Hematopoietic multipotent progenitor cell treated with erythropoietin and hydrocortisone succinate and interleukin-3 and kit ligand, for 4 days (in vitro differentiated cells): ENCODE measurements around the gene RNASE13.
"Not testable (repeated sequence)": the region's sequence is repeated elsewhere in the genome, so short reads cannot be mapped to it uniquely, and the experiment has no call there.

Source experiments
- DNase-seq: peaks from one replicate; pipeline ENCODE4 v3.0.0-alpha.2; 2015

The RNASE13 gene

GRCh38 chr14:21040941-21041340 is 6.3 kb upstream of the RNASE13 start:
- not testable (repeated sequence) for DNase-seq

DNA sequence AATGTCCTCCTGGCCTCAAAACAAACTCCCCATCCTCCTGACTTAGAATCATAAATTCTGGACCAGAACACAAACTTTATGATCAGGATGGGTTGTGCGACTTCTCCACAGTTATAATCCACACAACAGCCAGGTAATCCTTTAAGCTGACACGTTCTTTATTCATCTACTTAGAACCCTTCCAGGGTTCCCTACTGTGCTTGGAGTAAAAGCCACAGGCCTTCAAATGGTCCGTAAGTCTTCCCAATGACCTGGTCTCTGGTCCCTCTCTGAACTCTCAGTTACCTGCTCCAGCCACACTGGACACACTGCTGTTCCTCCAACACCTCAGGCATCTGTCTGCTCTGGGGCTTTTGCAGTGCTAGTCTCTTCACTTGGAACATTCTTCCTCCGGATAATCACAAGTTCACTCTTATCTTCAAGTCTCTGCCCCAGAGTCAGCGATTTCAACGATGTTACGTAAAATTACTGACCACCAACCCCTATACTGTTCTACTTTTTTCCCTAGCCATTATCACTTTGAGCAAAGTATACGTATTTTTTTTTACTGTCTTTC is 5.8 kb upstream of the RNASE13 start:
- DNase-seq = peak; percentile 33

DNA sequence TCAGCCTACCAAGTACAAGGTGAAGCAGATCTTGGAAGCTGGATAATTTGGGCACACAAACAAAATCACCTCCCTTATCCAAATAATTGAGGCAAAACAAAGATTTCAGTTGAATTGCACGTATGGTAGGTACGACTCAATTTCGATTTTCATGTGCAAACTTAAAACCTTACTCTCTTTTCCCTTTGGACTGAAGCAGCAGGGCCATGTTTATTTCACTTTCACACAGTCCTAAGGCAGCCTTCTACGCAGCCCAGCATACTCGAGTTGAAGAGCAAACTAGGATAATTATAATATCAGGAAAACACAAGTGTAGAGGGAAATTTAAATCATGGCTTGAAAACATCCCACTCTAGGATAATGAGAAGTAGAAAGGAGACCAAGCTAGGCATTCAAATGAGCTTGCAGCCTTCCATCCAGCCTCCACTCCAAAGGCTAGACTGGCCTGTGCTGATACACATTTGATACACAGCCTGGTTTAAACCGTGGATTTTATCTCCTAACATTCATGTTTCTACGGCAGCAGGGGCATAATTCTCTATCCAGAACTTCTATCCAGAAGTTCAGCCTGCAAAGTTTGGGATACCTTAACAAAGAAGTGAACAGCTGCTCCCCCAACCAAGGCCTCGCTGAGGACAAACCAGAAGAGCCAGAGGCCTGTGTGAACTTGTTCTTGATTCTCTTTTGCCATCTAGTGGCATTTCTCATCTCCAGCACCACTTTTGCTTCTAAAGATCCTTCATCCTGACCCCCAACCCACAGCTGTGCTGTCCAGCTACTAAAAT is 5.2 kb upstream of the RNASE13 start:
- DNase-seq = peak; percentile 85

DNA sequence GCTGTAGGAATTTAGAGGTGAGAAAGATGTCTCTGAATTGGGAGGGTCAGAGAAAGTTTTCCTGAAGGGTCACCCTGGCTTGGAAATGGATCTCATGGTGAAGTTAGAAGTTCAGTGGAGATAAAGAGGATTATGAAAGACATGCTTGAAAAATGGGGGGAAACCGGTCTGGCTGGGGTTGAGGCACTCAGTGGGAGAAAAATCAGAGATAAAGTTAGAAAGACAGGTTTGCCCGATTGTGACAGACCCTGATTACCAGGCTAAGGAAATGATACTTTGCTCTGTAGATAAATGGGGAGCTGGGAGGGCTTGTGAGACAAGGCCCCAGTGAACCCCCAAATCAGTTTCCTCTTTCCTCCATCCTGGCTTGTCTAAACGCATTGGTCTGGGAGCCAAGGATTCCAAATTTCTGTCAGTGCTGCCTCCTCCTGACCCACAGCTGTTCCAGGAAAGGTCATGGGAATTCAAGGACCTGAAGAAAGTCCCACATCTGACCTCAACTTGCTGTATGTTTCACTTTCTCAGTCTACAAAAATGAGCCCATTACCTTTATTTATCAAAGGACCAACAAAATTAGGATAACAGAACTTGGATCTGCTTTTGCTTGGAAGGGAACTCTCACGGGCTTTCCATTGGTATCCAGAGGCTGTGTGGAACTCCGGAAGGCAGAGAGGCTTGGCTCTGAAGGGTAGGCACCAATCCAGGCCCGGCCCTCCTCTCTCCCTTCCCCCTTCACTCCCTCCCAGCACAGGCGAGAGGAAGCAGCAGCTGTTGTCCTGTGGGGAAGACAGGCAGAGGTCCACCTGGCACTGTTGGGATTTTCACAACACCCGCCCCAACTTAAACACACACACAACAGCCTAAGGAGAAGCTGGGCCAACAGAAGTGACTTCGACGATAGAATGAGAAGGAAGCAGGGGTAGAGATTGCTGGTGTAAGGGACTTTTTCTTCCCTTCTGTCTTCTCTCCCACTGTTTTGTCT is 4.1 kb upstream of the RNASE13 start:
- DNase-seq = no peak

GRCh38 chr14:21037156-21037555 is 2.5 kb upstream of the RNASE13 start:
- no peak for DNase-seq

GRCh38 chr14:21036751-21037150 is 2.1 kb upstream of the RNASE13 start:
- DNase-seq = no peak

GRCh38 chr14:21033133-21033698 is 1.4 kb downstream of the RNASE13 start:
- DNase-seq = no peak

- DNase-seq = no peak
These were observed 2.1 kb downstream of the RNASE13 start for GRCh38 chr14:21032326-21033132.

DNA sequence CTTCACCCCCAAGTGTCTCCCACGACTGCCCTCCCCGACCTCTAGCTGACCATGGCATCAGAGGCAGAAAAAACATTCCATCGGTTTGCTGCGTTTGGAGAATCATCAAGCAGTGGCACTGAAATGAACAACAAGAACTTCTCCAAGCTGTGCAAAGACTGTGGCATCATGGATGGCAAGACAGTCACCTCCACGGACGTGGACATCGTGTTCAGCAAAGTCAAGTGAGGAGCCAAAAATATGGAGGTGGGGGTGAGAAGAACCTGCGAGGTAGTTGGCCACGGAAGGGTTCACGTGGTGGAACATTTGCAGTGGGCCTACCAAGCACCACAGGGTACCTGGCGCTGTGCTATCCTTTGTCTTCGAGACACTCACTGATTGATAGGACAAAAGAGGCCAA is 4.1 kb downstream of the RNASE13 start:
- no peak for DNase-seq

DNA sequence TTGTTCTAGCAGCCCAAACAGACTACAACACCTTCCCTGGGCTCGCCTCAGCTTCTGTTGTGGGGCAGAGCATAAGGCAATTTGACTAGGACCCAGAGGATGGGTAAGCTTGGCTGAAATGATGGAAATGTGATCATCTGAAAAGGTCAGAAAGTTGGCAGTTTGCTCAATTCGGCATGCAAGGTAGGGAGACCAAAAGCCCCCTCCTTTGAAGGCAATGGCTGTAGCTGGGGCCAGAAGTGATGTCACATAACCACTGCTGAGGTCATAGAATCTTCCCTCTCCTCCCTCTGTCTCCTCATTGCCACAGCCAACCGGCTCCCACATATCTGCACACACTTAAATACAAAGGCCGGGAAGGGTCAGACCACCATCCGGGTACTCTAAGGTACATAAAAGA is 4.7 kb downstream of the RNASE13 start, which contains the start of gene TPPP2:
Gene TPPP2 (plus strand): TSS at position 301 of the 400 bp plus-strand sequence. CDS start 365 bp downstream, outside the sequence.
- DNase-seq = no peak

GRCh38 chr14:21026988-21027315 is 7.7 kb downstream of the RNASE13 start:
- DNase-seq = no peak

DNA sequence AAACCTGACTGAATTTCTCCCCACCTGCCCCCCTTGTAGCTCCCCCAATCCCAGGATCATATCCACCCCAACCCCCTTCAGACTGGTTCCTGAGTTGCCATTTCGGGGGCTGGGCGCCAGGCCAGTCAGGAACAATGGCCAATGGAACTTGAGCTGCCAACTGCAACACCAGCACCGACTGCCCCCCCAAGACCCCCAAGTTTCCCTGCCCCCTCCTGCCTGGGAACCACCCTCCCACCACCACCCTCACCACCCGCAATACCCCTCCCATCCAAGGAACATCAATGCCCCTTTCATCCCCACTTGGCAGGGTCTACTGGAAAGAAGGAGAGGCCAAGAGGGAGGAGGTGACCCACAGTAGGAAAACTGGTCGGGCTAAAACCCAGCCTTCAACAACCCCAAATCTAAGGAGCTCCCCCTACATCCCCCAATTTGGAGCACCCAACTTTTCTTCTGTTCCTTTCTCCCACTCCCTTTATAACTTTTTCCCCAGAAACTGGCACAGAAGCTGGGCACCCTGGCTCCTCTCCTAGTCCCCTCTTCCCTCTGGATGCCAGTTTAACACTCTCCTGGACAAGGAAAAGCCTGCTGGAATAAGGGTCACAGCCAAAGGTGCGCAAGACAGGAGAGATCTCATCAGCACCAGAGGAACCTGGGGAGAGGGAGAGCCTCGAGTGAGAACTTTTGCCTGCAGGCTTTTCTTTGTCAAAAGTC is 8.2 kb downstream of the RNASE13 start:
- DNase-seq = no peak

GRCh38 chr14:21025371-21026273 is 9.0 kb downstream of the RNASE13 start:
- DNase-seq = no peak

DNA sequence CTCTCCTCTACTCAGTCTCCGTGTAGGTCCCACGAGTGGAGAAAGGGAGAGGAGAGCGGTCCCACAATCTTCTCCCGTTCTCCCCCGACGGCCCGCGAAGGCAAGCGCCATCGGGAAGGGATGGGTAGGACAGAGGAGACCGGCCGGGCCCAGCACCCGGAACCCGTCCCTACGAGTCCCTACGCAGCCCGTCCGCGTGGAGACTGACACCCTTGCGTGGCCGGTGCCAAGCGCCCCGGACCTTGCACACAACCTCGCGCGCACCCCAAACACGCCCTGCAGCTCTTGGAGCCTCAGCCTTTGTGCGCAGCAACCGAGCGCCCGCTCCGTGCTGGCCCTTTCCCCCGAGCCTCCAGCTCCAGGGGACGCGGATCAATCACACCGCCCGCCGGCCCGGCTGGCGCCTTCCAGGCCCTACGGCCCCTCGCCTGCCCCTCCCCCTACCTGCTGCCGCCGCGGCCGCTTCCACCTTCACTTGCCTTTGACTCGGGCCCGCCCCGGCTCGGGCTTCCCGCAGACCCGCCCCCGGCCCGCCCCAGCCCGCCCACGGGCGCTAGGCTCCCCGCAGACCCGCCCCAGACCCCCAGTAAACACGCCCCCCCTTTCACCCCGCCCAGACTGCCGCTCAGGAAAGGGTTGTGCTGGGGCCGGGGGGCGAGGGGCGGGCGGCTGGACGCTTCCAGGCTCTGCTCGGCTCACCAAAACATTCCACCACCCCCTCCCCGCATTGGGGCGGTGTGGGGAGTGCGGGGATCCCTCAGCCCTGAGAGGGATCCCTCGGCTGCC is 9.8 kb downstream of the RNASE13 start, which contains the start of gene NDRG2:
Gene NDRG2 (minus strand): TSS at position 477 of the 786 bp plus-strand sequence. CDS start 1,746 bp downstream, outside the sequence.
- DNase-seq = peak; percentile 80

DNA sequence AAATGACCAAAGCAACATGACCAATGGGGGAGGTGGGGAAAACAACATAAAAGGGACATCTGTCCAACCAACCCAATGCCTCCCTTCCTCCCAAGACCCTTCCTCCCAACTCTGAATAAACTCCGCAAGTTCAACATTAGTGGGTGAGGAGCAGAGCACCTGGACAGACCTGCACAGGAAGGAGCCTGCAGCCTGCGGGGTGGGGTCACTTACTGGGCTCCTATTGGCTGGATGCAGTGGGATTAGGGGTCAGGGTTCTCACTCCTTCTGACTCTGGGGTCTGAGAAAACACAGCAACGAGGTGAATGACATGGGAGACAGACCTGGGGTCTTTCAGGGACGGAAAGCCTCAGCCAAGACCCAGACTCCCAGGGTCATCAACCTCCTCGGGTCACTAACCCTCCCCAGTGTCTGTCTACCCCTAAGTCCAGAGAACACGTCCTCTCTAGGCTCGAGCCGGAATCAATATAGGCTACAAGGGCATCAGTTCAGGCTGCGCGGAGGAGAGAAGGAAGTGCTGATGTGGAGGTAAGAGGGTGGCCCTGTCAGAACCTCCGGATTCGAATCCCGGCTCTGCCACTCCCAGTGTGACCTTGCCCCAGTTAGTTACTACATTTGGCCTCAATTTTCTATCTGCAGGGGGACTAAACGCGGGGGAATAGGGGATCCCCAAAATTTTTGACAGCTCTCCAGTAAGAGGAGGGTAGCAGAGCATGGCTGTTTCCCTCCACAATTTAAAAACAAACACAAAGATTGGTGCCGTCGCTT is 10.6 kb downstream of the RNASE13 start:
- DNase-seq = no peak

DNA sequence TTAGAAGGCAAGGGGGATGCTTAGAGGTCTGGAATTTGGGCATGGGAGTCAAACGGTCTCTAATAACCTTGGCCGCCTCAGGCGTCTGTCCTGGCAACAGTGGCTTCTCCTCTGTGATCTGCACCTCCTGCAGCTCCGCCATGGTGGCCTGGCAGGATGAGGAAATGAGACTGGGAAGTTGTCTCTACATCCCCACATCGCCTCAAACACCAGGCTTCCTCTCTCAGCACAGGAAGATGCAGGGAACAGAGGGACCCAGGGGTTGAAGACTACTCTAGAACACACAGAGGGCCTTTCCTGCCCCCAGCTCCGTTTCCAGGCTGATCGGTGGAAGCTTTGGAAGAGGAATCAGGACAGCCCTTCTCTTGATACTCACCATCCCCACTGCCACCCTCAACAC is 11.4 kb downstream of the RNASE13 start:
- DNase-seq = no peak

- no peak for DNase-seq
These were observed 11.9 kb downstream of the RNASE13 start for GRCh38 chr14:21022686-21023085.

DNA sequence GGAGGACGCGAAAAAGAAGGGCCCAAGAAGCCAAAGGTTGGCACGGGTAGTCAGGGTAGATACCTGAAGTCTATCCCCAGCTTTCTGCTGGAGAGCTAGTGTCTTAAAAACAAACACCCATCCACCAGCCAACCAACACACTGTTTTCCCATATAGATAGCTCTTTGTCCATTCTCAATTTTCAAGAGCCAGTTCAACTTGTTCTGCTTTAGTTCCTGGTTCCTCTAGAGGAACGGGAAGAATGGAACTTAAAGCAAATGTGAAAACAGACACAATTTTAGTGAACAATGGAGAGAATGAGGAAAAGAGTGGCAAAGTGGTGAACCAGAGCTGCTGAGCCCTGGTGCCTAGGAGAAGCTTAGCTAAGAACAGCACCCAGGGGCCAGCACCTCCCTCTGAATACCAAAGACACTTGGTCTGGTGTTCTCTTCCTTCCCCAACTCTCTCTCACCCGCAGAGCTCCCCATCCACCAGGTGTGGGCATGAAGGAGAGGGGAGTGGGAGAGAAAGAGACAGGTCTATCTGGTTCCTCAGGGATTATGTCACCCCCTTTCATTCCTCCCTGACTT is 13.5 kb downstream of the RNASE13 start:
- no peak for DNase-seq
